Glomerular visceral epithelial cell (primary cell): ENCODE data around the gene CALM3.

Experiments
- DNase-seq: peaks from one replicate; pipeline ENCODE4 v3.0.0-alpha.2; 2016; ENCODE audit errors: extremely low spot score

Gene CALM3

GRCh38 chr19:46599716-46600373, 1.3 kb upstream of the CALM3 start:
- DNase-seq, result no peak

- DNase-seq, result peak; percentile 97
These were observed 479 bp upstream of the CALM3 start for GRCh38 chr19:46600384-46601317.

- no peak for DNase-seq
These were observed 1.5 kb downstream of the CALM3 start for GRCh38 chr19:46602392-46603194.

GRCh38 chr19:46603195-46603637, 2.1 kb downstream of the CALM3 start:
- DNase-seq, result peak; percentile 32

GRCh38 chr19:46603752-46604231, 2.7 kb downstream of the CALM3 start:
- DNase-seq, result no peak

GRCh38 chr19:46604781-46605355, 3.7 kb downstream of the CALM3 start:
- no peak for DNase-seq

- no peak for DNase-seq
These were observed 4.3 kb downstream of the CALM3 start for GRCh38 chr19:46605356-46605821.

GRCh38 chr19:46606019-46606418, 4.9 kb downstream of the CALM3 start:
- DNase-seq, result no peak

- no peak for DNase-seq
These were observed 5.7 kb downstream of the CALM3 start for GRCh38 chr19:46606681-46607447.

GRCh38 chr19:46607448-46607841, 6.3 kb downstream of the CALM3 start:
- DNase-seq, result no peak

GRCh38 chr19:46608178-46608577, 7.0 kb downstream of the CALM3 start:
- no peak for DNase-seq

GRCh38 chr19:46608581-46609345, 7.6 kb downstream of the CALM3 start:
- no peak for DNase-seq

GRCh38 chr19:46609511-46610412, 8.6 kb downstream of the CALM3 start:
- no peak for DNase-seq

GRCh38 chr19:46610413-46610775, 9.3 kb downstream of the CALM3 start:
- DNase-seq, result no peak

GRCh38 chr19:46610851-46611770, 10.0 kb downstream of the CALM3 start:
- peak; percentile 27 for DNase-seq

- no peak for DNase-seq
These were observed 10.6 kb downstream of the CALM3 start for GRCh38 chr19:46611776-46612175.

- no peak for DNase-seq
These were observed 12.4 kb downstream of the CALM3 start for GRCh38 chr19:46613525-46613924.
